KBM-7 (cell line): ENCODE data around the gene PLIN4.

Experiments used
- DNase-seq: peaks from one replicate; pipeline ENCODE4 v3.0.0-alpha.2; 2015
- in situ Hi-C: fragments of 300-500 bp; cut with MboI; formaldehyde crosslinking; loops from 2 replicates; pipeline ENCODE4 v1.14.3; 2020; ENCODE audit warnings: low sequenced_read_pairs, low pct_unique_long_range_greater_than_20kb, mixed read lengths

PLIN4 gene

DNA sequence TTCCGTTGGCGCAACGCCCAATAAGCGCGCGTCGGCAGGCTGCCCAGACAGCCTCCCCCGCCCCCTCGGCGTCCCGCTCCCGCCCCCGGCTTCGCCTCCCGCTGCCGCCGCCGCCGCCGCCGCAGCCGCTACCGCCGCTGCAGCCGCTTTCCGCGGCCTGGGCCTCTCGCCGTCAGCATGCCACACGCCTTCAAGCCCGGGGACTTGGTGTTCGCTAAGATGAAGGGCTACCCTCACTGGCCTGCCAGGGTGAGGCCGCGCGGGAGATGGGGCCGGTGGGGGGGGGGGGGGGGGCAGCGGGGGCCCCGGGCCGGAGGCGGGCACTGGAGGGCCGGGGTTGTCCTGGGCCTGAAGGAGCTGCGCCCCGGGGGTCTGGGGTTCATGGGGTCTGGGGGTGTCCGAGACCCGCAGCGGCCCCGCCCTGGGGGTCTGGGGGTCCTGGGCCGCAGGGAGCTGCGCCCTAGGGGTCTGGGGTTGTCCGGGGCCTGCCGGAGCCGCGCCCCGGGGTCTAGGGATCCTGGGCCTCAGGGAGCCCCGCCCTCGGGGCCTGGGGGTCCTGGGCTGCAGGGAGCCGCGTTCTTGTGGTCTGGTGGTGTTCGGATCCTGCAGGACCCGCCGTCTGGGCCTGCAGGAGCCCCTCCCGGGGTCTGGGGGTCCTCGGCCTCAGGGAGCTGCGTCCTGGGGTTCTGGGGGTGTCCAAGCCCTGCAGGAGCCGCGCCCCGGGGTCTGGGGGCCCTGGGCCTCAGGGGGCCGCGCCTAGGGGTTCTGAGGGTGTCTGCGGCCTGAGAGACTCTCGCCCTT is 45.9 kb downstream of the PLIN4 start, which contains the start of gene HDGFL2:
Gene HDGFL2, plus strand, starts transcription at position 124 of the 801 bp plus-strand sequence. Its CDS starts 54 bp downstream, at position 178.
- in situ Hi-C loops = no loop called here
- no peak for DNase-seq

DNA sequence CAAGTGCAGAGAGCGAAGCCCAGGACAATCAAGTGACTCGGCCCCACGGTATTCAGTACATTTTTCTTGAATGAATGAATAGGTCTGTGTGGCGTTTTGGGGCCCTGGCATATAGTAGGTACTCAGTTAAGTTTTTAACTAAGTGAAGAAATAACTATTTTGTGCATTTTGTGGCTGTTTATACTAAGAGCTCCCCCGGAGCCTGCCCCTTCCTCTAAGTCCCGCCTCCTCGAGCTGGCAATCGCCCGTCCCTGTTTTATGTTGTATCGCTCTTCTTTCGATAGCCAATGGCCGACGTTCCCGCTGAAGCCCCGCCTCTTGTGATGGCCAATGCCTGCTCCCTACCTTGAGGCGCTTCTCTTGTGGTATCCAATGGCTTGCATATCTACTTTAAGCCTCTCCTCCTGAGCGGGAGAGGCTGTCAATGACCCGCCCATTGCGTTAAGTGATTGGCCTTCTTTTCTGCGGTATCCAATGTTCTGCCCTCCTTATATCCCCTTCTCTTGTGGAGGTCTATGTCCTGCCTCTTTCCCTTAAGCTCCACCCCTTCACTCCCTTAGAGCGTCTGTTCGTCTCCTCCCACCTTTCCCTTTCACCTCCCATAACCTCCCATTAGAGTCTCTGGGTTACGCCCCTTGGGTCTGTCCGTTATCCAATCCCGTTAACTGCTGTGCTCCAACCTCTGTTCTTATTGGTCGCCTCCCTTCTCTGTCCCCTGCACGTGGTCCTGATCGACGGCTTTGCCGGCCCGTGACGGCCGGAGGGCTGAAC is 46.7 kb downstream of the PLIN4 start:
- DNase-seq = peak; percentile 100
- in situ Hi-C loops = no loop called here

DNA sequence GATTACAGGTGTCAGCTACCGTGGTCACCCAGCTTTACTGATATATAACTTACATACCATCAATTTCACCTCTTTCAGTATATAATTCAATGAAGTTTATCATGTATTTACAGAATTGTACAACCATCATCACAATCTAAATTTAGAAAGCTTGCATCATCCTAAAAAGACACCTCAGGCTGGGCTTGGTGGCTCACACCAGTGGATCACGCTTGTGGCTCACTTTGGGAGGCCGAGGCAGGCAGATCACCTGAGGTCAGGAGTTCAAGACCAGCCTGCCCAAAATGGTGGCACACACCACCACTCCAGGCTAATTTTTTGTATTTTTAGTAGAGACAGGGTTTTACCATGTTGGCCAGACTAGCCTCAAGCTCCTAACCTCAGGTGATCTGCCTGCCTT is 50.5 kb downstream of the PLIN4 start:
- in situ Hi-C loops = no loop called here
- DNase-seq = no peak

DNA sequence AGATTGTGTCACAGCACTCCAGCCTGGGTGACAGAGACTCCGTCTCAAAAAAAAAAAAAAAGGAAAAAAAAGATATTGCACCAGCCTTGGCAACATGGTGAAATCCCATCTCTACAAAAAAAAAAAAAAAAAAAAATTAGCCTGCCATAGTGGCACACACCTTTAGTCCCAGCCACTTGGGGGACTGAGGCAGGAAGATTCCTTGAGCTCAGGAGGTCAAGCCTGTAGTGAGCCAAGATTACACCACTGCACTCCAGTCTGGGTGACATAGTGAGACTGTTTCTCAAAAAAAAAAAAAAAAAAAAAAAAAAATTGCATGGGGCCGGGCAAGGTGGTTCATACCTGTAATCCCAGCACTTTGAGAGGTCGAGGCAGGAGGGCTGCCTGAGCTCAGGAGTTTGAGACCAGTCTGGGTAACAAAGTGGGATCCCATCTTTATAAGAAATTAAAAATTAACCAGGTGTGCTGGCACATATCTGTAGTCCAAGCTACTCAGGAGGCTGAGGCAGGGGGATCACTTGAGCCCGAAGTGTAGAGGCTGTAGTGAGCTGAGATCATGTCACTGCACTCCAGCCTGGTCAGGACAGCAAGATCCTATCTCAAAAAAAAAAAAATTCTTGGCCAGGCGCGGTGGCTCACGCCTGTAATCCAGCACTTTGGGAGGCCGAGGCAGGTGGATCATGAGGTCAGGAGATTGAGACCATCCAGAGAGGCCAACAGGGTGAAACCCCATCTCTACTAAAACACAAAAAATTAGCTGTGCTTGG is 53.3 kb downstream of the PLIN4 start:
- in situ Hi-C loops = no loop called here
- no peak for DNase-seq

DNA sequence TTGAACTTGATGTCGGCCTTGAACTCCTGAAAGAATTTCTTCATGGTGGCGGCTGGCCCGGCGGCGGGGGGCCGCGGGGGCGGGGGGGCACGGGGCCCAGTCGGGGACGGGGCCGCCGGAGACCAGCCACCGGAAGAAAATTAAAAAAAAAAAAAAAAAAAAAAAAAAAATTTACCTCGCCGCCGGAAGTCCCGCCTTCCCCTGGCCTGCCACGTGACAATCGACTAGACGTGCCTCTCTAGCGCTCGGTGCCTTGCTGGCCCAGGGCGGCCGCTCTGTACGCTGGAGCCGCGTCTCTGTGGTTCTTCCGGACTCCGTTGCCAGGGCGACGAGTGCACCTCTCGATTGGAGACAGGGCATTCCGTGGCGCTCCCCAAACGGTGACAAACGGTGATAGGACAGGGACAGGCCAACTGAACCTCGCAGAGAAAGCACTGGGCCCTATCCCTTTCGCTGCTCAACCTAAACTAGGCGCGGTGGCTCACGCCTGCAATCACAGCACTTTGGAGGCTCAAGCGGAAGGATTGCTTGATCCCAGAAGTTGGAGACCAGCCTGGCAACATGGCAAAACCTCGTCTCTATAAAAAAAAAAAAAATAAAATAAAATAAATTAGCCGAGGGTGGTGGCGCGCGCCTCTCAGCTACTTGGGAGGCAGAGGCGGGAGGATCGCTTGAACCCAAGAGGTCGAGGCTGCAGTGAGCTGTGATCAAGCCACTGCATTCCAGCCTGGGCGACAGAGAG is 60.5 kb downstream of the PLIN4 start, which contains the start of gene UBXN6:
Gene UBXN6, minus strand, starts transcription at position 141 of the 742 bp plus-strand sequence. Its CDS starts 97 bp downstream, at position 44.
- in situ Hi-C loops = no loop called here
- DNase-seq = peak; percentile 97

DNA sequence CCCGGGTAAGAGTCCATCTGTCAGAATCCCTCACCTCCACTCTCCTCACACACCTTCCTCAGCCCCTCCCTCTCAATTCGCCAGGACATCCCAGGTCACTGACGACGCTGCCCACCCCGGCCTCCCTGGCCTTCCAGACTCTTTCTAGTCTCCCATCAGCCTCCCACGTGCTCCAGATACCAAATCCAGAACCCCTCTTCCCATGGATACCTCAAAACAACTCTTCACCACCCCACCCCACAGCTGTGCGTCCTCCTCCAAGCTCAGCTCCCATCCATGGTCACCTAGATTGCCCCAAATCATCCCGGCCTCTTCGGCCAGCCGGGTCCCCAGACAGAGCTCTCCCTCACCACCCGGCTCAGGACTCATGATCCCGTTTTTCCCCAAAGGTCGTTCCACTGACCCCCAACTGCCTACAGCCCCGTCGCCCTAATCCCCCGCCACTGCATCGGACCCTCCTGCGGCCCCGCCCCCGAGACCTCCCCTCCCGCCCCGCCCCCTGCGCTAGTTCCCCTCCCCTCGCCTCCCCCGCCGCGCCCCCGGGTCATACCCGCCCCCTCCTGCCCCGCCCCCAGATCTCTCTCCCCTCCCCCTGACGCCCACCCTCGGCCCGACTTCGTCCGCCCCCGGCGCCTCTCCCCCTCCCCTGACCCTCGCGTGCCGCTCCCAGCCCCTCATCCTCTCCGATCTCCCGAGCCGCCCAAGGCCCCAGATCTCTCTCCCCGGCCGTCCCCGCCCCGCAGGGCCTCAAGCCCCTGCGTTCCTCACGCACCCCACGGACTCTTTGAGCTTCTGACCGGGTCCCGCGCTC is 61.2 kb downstream of the PLIN4 start:
- DNase-seq = no peak
- in situ Hi-C loops = no loop called here

DNA sequence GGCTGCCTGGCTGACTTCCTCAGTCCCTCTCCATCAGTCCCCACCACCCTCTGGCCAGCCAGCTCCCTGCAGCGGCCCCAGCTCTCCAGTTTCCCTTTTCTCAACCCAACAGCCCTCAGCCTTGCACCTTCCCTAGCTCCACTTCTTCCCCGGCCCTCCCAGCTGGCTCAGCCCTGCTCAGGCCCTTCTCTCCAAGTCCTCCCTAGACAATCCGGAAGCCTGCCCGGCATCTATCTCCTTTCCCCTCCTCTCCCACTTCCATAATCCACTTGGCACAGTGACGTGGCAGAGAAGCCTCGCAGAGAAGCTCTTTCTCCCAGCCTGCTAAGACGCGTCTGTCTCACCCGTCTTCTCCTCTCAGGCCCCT is 61.8 kb downstream of the PLIN4 start:
- in situ Hi-C loops = no loop called here
- DNase-seq = peak; percentile 71

DNA sequence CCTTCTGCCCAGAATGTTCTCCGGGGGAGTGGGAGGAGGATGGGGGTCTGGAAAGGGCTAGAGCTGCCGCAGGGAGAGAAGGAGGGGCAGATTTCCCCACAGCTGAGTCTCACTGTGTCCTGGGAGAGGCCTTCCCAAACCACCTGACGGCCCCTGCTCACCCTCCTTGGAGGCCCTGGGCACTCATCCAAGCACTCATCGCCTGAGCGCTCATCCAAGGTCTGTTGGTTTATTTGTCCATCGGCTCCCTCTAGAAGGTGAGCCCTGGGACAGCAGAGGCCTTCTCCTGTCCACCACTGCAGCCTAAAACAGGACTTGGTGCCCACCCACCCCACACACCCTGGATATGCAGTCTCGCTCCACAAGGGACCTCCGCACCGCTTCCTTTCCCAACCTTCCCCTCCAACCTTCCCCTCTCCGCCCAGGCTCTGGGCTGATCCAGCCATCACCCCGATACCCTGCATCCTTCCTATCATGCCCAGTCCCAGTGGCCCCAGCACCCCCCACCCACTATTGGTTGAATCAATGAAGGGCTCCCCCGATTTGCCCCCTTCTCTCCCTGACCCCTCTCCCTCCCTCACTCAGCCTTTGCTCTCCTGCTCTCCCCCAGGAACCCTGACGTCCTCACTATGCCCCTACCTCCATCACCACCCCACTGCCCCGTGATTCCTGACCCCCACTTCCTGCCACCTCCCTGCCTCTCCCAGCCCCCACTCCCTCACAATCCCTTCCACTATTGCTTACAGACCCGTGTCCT is 62.4 kb downstream of the PLIN4 start:
- in situ Hi-C loops = no loop called here
- DNase-seq = no peak

DNA sequence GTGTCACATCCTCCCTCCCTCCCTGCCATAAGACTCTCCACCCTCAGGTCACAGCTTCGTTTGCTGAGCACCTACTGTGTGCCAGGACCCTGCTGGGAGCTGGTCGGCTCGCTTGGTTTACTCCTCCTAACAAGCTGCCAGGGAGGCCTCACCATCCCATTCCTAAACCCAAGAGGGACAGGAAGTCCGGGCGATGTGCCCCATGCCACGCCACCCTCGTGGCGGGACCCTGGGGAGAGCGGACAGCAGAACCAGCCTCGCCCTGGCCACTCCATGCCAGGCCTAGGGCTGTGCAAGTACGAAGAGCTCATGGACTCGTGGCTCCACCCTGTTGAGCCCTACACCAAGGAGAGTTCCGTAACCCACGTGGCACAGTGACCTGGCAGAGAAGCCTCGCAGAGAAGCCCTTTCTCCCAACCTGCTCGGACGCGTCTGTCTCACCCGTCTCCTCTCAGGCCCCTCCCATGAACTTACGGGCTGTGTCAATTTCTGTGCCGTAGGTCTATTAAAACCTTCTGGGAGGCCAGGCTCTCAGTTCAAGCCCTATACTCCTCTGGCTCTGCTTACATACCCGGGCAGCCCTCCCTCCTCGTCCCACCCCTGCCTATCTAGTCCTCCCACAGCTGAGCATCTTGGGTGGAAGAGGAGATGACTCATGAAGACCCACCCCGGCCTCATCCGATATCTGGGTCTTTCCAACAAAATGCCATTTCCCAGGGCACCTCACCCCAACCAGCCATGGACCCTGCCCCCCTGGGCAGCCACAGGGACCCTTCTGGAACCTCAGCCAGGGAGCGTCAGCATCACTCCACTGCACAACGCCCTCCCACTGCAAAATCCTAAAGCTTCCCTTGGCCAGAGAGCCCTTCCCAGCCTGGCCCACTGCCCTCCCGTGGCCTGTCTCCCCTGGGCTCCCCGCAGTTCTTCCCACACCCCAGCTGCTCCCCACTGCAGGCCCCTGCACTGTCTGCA is 63.3 kb downstream of the PLIN4 start:
- in situ Hi-C loops = no loop called here

DNA sequence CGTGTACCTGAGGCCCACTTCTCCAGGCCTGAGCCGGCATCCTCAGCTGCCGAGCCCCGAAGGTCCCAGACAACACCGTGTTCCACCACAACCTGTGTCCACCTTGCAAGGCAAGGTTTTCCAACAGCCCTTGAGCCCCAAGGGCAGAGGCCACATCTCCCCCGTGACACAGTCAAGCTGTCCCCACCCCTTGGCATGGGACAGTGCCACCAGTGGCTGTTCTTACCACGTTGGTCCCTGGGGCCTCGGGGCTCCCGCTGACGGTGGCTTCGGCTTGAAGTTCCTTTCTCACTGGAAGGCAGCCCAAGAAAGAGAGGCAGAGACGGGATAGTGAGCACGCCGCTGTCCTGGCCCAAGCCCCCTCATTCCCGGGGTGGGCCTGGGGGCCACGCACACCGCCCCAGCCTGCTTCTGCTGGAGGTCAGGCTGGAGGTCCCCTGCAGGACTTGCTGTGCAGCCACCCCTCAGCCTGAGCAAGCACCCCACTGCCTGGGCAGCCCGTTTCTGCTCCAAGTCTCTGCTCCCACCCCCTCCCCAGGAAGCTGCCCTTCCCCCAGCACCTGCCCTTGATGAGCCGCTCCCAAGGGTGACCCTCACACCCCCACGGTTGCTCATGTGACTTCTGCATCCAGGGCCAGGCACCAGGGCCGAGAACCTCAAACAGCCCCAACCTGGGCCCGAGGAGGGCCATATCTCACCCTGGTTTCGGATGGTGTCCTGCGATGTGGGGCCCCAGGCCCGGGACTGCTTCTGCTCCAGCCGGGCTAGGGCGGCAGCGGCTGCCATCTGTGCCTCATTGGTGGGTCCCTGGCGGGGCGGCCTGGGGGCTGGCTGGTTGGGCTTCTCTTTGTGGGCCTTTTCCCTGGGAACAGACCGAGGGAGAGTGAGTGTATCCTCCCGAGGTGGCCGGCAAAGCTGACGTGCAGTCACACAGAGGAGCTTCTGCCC is 64.8 kb downstream of the PLIN4 start:
- no peak for DNase-seq

More for the DNA sequence above, 63.3 kb downstream of the PLIN4 start:
- DNase-seq = no peak

DNA sequence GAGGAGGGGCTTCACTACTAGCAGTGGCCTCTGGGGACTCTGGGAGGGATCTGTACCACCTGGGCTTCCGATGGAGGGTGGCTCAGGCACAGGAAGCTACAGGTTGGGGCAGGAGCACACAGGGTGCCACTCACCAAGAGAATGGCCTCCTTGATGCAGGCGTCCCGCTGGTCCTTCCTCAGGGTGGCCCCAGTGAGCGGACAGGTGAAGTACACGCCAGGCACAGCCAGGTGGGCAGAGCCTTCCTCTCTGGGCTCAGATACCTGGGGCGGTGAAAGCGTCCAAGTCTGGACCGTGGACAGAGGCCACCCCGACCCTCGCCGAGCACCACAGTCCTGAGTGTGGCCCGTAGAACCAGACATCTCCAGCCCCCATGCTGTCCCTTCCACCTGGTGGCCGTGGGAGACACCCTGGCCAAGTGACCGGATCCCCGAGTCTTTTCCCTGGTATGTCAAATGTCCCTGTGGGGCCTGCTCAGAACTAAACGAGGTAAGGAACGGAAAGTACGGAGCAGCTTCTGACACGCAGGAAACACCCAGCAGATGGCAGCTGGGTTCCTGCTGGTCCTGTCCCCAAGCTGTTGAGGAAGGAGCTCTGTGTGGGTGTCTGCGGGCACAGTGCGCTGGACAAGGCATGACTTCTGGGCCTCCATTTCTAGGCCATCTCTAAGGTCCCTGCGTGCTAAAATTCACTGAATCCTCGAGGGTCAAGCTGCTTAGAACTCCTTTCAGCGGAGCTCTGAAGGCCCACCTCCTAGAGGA is 65.9 kb downstream of the PLIN4 start:
- in situ Hi-C loops = no loop called here

More for the DNA sequence above, 64.8 kb downstream of the PLIN4 start:
- in situ Hi-C loops = no loop called here

More for the DNA sequence above, 65.9 kb downstream of the PLIN4 start:
- DNase-seq = no peak
